ENCODE data around the gene NR5A2.
A peak's percentile ranks its signal among the peaks of the same experiment; 100 is the strongest.

Gene NR5A2

DNA sequence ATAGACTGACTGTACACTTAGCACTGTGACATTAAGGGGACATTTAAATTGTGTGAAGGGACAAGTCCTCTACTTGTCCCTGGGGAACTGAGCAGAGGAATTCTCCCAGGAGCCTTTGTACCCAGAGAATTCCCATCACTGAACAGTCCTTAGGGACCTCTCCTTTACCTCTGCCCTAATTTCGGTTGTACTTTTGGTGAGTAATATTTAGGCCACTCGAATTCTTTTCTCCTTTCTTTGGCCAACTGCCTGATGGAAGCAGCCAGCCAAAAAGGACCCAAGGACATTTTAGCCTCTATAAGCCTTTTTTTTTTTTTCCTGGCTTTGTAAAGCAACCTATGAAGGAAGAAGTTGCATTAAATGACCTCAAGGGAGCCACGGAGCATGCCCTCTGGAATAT, 71.5 kb downstream of the NR5A2 start:
- peak; percentile 51 for DNase-seq (ENCODE audit: low read depth)
- TF ChIP-seq, protein P1, sequence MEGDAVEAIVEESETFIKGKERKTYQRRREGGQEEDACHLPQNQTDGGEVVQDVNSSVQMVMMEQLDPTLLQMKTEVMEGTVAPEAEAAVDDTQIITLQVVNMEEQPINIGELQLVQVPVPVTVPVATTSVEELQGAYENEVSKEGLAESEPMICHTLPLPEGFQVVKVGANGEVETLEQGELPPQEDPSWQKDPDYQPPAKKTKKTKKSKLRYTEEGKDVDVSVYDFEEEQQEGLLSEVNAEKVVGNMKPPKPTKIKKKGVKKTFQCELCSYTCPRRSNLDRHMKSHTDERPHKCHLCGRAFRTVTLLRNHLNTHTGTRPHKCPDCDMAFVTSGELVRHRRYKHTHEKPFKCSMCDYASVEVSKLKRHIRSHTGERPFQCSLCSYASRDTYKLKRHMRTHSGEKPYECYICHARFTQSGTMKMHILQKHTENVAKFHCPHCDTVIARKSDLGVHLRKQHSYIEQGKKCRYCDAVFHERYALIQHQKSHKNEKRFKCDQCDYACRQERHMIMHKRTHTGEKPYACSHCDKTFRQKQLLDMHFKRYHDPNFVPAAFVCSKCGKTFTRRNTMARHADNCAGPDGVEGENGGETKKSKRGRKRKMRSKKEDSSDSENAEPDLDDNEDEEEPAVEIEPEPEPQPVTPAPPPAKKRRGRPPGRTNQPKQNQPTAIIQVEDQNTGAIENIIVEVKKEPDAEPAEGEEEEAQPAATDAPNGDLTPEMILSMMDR (conservative IDR thresholded peaks at IDR 0.05; ENCODE audit: low read length) = no peak
- H3K4me3 ChIP-seq (ENCODE audit: low read length) = no peak overlapping the region

DNA sequence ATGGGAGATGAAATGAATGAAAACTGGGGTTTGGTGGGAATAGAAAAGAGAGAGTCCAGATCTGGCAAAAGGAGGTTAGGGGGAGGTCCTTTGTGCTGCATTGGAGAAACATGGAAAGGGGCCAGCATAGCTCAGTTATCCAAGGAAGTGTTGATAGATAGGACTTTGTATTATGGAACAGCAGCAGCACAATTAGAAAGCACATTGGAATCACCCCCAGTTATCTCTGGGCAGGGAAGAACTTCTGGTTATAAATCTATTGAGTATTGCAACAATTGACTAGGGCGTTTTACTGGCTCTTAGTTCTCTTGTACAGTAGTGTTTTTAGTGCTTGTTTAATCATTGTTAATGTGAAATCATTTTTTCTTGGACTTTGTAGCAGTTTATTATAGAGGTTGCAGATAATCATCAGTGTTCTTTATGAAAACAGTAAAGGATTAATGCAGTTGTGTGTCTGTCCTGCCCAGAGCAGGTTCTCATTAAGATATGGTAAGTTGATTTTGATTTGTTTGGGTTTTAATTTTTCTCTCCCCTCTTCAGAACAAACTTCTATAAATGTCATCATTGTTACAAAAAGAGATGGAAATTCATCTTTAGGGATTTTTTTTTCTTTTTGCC, 76.6 kb downstream of the NR5A2 start:
- no peak overlapping the region for H3K4me3 ChIP-seq (ENCODE audit: low read length)
- no peak for DNase-seq (ENCODE audit: low read depth)
- TF ChIP-seq, protein P1 (conservative IDR thresholded peaks at IDR 0.05; ENCODE audit: low read length) = no peak

DNA sequence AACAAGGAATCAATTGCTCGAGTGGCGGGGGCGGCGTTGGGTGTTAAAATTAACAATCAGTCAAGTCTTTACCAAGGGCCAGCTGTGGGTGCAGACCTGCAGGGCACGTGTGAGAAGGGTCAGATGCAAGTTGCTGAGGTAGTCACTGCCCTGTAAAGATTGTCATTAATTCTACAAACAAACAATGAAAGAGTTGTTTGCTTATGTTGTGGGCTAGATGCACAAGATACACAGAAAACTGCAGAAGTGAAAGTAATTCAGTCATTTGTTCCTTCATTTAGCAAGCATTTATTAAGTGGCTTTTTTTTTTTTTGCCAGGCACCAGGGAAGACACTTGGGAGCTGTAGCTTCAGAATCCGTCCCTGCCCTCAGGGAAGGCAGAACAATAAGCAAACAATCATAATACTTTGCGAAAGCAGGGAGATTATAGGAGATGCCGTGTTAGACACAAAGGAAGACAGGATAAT, 79.5 kb downstream of the NR5A2 start:
- DNase-seq (ENCODE audit: low read depth) = no peak
- TF ChIP-seq, protein P1 (conservative IDR thresholded peaks at IDR 0.05; ENCODE audit: low read length) = no peak
- H3K4me3 ChIP-seq (ENCODE audit: low read length) = no peak overlapping the region; the same call in 1 of the 2 replicates

DNA sequence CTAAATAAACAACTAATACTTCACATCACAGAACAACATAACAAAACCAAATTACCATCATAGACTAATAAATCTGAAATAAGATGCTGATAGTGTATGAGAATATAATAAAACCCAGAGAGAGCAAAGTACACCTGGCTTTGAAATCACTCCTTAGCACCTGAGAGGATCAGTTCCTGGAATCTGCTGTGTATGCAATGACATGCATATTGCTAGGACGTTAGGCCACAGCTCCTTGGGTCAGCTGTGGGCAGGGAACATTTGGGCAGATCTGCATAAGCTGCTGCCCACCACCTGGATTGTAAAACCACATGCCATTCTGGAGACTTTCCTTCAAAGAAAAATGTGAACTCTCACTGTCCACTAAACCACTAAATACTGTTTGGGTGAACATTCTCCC, 81.1 kb downstream of the NR5A2 start:
- DNase-seq (ENCODE audit: low read depth) = peak; percentile 9
- no peak overlapping the region for H3K4me3 ChIP-seq (ENCODE audit: low read length)
- TF ChIP-seq, protein P1 (conservative IDR thresholded peaks at IDR 0.05; ENCODE audit: low read length) = no peak

DNA sequence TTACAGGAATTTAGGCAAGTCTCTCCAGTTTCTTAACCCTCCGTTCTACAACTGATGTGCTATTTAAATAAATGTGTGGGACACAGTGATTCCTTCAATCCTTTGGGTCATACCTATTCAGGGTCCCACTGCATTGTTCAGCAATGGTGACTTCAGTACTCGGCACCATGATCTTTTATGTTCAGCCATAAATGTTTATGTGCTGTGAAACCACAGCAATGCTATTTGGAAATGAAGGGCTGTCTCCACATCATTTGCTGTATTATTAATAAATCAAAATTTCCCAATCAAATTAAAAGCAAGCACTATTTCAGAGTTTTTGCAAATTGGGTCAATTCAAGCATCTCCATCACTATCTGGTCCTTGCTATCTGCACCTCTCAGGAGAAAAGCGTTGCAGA, 84.8 kb downstream of the NR5A2 start:
- TF ChIP-seq, protein P1 (conservative IDR thresholded peaks at IDR 0.05; ENCODE audit: low read length) = no peak
- peak; percentile 33 for DNase-seq (ENCODE audit: low read depth)
- no peak overlapping the region for H3K4me3 ChIP-seq (ENCODE audit: low read length)

DNA sequence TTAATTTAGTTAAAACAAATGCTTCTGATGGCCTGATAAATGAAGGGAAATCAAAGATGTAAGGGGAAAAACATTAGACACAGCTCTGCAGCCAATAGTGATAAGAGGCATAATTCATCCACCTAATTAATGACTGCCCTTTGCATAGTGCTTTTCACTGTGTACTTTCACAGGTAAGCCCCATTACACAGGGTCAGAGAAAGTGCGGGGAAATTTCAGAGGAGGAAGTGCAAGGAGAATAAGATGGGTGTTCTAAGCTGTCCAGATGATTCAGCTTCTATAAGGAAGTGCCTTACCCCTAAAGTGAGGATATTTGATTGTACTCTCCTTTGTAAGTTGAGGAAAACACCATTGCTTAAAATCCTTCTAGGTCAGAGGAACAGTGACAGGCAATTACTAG, 88.0 kb downstream of the NR5A2 start:
- DNase-seq (ENCODE audit: low read depth) = no peak
- TF ChIP-seq, protein P1 (conservative IDR thresholded peaks at IDR 0.05; ENCODE audit: low read length) = no peak
- H3K4me3 ChIP-seq (ENCODE audit: low read length) = no peak overlapping the region

DNA sequence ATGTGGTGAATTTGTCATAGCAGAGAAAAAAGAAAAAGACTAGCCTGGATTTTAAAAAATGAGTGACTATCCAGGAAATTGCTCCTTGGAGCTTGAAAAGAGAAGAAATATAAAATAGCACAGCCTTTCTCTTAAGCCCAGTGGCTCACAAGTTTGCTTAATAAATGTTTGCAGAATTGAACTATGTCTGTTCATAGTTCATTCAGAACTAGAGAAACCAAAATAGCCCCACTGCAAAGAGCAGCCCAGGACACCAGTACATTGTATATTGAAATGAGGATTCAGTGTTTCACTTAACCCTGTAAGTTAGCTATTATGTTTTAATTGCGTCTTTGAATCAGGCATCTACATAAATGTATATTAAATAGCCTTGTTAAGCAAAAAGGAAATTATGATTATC, 88.8 kb downstream of the NR5A2 start:
- no peak for DNase-seq (ENCODE audit: low read depth)
- no peak overlapping the region for H3K4me3 ChIP-seq (ENCODE audit: low read length)
- TF ChIP-seq, protein P1 (conservative IDR thresholded peaks at IDR 0.05; ENCODE audit: low read length) = no peak

Data from AG10803 (cell line).